Astrocyte (in vitro differentiated cells and primary cell): ENCODE data around the gene KIF21A.

Experiments
- EZH2 ChIP-seq: IDR thresholded peaks from 2 replicates; pipeline ENCODE4 v1.6.1; 2012; ENCODE audit warnings: mild to moderate bottlenecking, low read length, inconsistent platforms; ENCODE audit not compliant: insufficient read depth
- TF ChIP-seq, protein P1 (sequence below): IDR thresholded peaks from 2 replicates; pipeline ENCODE4 v1.5.1; 2011; ENCODE audit warnings: low read depth, mild to moderate bottlenecking, inconsistent platforms, low read length, moderate library complexity; ENCODE audit not compliant: insufficient read depth

DNA sequence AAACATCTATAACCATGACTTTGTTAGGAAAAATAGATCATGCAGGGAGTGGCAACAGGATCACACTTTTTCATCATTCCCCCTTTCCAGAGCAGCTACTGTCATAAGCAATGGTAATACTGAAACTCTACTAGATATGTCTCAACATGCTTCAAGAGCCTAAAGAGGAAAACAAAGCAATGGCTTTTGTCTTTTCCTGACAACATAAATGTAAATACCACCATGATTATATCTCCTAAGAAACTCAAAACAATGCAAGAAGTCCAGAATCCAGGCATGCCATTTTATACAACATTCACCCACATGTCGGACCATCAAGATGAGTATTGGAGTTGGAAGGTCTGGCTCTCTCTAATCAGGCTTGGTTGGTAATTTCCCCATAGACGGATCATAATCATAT lies 78.7 kb downstream of the KIF21A start:
- TF ChIP-seq, protein P1, sequence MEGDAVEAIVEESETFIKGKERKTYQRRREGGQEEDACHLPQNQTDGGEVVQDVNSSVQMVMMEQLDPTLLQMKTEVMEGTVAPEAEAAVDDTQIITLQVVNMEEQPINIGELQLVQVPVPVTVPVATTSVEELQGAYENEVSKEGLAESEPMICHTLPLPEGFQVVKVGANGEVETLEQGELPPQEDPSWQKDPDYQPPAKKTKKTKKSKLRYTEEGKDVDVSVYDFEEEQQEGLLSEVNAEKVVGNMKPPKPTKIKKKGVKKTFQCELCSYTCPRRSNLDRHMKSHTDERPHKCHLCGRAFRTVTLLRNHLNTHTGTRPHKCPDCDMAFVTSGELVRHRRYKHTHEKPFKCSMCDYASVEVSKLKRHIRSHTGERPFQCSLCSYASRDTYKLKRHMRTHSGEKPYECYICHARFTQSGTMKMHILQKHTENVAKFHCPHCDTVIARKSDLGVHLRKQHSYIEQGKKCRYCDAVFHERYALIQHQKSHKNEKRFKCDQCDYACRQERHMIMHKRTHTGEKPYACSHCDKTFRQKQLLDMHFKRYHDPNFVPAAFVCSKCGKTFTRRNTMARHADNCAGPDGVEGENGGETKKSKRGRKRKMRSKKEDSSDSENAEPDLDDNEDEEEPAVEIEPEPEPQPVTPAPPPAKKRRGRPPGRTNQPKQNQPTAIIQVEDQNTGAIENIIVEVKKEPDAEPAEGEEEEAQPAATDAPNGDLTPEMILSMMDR: no peak
- no peak for TF ChIP-seq EZH2
